Endothelial cell of umbilical vein (primary cell): ENCODE data around the gene DCPS. TPM values are rescaled to one million over a fixed set of nuclear protein-coding genes. Genes with fewer than 3 reads are reported as not detected.

Experiments used
- BruUV-seq: library from RNA; stranded (reverse); fragments of 400-500 nt; replicated peaks from 2 replicates; lab custom pipeline; 2021; lab: Mats Ljungman, UMichigan
- CTCF ChIA-PET: fragments of 300-600, 350-600 bp; sonication (Branson Sonifier 250); formaldehyde crosslinking; loops from one replicate; lab custom pipeline; 2021; ENCODE audit warnings: antibody characterized with exemption, inconsistent platforms; lab: Charles Lee
- POLR2A ChIA-PET: fragments of 300-600, 350-600 bp; sonication (Branson Sonifier 250); formaldehyde crosslinking; loops from one replicate; lab custom pipeline; 2021; ENCODE audit warnings: antibody characterized with exemption, inconsistent platforms; lab: Charles Lee
- DNase-seq: peaks from one replicate; pipeline ENCODE4 v3.0.0-alpha.2; 2011; ENCODE audit warnings: low read depth, low spot score
- FAIRE-seq: peaks from 2 replicates; lab custom pipeline; 2011; peaks lifted over from hg19 to GRCh38; lab: Jason Lieb, UNC
- H2AFZ ChIP-seq: 2 replicates; pipeline ENCODE4 v1.6.0; 2012; ENCODE audit warnings: low read depth, low read length, control low read depth, inconsistent platforms
- H3K27ac ChIP-seq: 2 replicates; pipeline ENCODE4 v1.5.1; 2011; ENCODE audit warnings: low read depth, mild to moderate bottlenecking, control low read depth, low read length, moderate library complexity; ENCODE audit not compliant: insufficient read depth
- H3K27me3 ChIP-seq, 2 experiments: 2 replicates each; pipeline versions ENCODE4 v1.6.0 to v1.6.1; 2011; ENCODE audit warnings: low read length in 2 of 2, mixed read lengths in 1 of 2; ENCODE audit not compliant: control insufficient read depth in 2 of 2, insufficient read depth in 2 of 2
- H3K36me3 ChIP-seq, 2 experiments: 2 replicates in 1 of 2; 3 replicates in 1 of 2; pipeline ENCODE4 v1.5.1; 2011; ENCODE audit warnings: low read length in 2 of 2, mild to moderate bottlenecking in 1 of 2, moderate library complexity in 1 of 2; ENCODE audit not compliant: control insufficient read depth in 2 of 2, insufficient read depth in 2 of 2; ENCODE audit errors: extremely low read depth in 1 of 2
- H3K4me1 ChIP-seq: 3 replicates; pipeline ENCODE4 v1.5.1; 2011; ENCODE audit warnings: mild to moderate bottlenecking, low read length; ENCODE audit not compliant: control insufficient read depth, insufficient read depth; ENCODE audit errors: extremely low read depth
- H3K4me2 ChIP-seq: 2 replicates; pipeline ENCODE4 v1.6.1; 2011; ENCODE audit warnings: low read length, control low read depth, mixed read lengths; ENCODE audit not compliant: insufficient read depth
- H3K4me3 ChIP-seq, 3 experiments: fragments of 200-600 bp in 1 of 3; sonication (generic), shearing (Covaris generic) in 1 of 3; replicated peaks in 1 of 3; 2 replicates each; pipeline ENCODE4 v1.5.1; 2011 to 2016; ENCODE audit warnings: control low read depth in 3 of 3, low read length in 3 of 3, mild to moderate bottlenecking in 2 of 3, inconsistent platforms in 1 of 3, low read depth in 1 of 3, moderate library complexity in 1 of 3; ENCODE audit not compliant: insufficient read depth in 1 of 3
- H3K79me2 ChIP-seq: 2 replicates; pipeline ENCODE4 v1.6.0; 2012; ENCODE audit warnings: low read length, inconsistent platforms; ENCODE audit not compliant: control insufficient read depth, insufficient read depth
- H3K9ac ChIP-seq: replicated peaks from 2 replicates; pipeline ENCODE3; 2011; ENCODE audit warnings: low read length, control low read depth; ENCODE audit not compliant: insufficient read depth; ENCODE audit errors: extremely low read depth
- H3K9me1 ChIP-seq: replicated peaks from 3 replicates; pipeline ENCODE4 v1.6.0; 2011; ENCODE audit warnings: mild to moderate bottlenecking, low read length; ENCODE audit not compliant: control insufficient read depth, insufficient read depth; ENCODE audit errors: extremely low read depth
- H3K9me3 ChIP-seq: replicated peaks from 2 replicates; pipeline ENCODE4 v1.5.1; 2012; ENCODE audit warnings: low read length, inconsistent platforms; ENCODE audit not compliant: control insufficient read depth, insufficient read depth
- H4K20me1 ChIP-seq: replicated peaks from 2 replicates; pipeline ENCODE3; 2011; ENCODE audit warnings: mild to moderate bottlenecking, low read length; ENCODE audit not compliant: control insufficient read depth, insufficient read depth; ENCODE audit errors: extremely low read depth
- EZH2 ChIP-seq: IDR thresholded peaks from 2 replicates; pipeline ENCODE4 v1.6.1; 2012; ENCODE audit warnings: borderline replicate concordance, low read depth, mild to moderate bottlenecking, moderate library complexity, low read length, inconsistent platforms; ENCODE audit not compliant: severe bottlenecking
- FOS ChIP-seq: IDR thresholded peaks from 2 replicates; pipeline ENCODE4 v1.6.1; 2011; ENCODE audit warnings: mild to moderate bottlenecking, low read length, moderate library complexity, borderline replicate concordance; ENCODE audit not compliant: insufficient read depth
- GATA2 ChIP-seq: IDR thresholded peaks from 2 replicates; pipeline ENCODE4 v1.7.0; 2011; ENCODE audit warnings: low read depth, mild to moderate bottlenecking, moderate library complexity, mixed read lengths, low read length; ENCODE audit not compliant: insufficient read length, insufficient read depth
- JUN ChIP-seq: IDR thresholded peaks from 2 replicates; pipeline ENCODE4 v1.6.1; 2011; ENCODE audit warnings: borderline replicate concordance, low read depth; ENCODE audit not compliant: insufficient read length, insufficient read depth
- MYC ChIP-seq: IDR thresholded peaks from one replicate; pipeline ENCODE4 v1.6.1; 2011; ENCODE audit warnings: mild to moderate bottlenecking, low read depth, low read length
- POLR2A ChIP-seq: IDR thresholded peaks from 2 replicates; pipeline ENCODE4 v1.6.1; 2012; ENCODE audit warnings: low read depth, mild to moderate bottlenecking, control low read depth, low read length
- POLR2AphosphoS5 ChIP-seq: IDR thresholded peaks from 2 replicates; pipeline ENCODE4 v1.6.1; 2012; ENCODE audit warnings: low read depth, mild to moderate bottlenecking, control low read depth, low read length, moderate library complexity; ENCODE audit not compliant: insufficient read depth
- dilution Hi-C: fragments of 300-500 bp; cut with MboI; formaldehyde crosslinking; loops from one replicate; pipeline ENCODE4 v1.15.0; 2019; ENCODE audit warnings: low sequenced_read_pairs; ENCODE audit not compliant: extremely low pct_ligation_motif_present
- intact Hi-C: fragments of 100-400 bp; cut with micrococcal nuclease; formaldehyde crosslinking; loops from one replicate; pipeline ENCODE4 v1.10.0; 2022
- polyA plus RNA-seq, 4 experiments: library from polyadenylated mRNA; depleted of rRNA in 3 of 4; stranded (reverse) in 3 of 4; unstranded in 1 of 4; fragments of >200 nt; gene quantifications; 2 replicates each; pipeline versions ENCODE4 v1.2.1 to v1.2.3, GENCODE V29; 2011 to 2012; ENCODE audit warnings: missing spikeins in 1 of 4
- total RNA-seq: library from RNA; stranded (reverse); gene quantifications from 2 replicates; pipeline ENCODE4 v1.2.3, GENCODE V29; 2021
- TF ChIP-seq, protein P1 (sequence below), 2 donors: IDR thresholded peaks; 1 replicate in 1 of 2; 2 replicates in 1 of 2; pipeline ENCODE4 v1.5.1; 2011; ENCODE audit warnings: low read length in 2 of 2, mild to moderate bottlenecking in 2 of 2, moderate library complexity in 2 of 2, control low read depth in 1 of 2, inconsistent platforms in 1 of 2, low read depth in 1 of 2; ENCODE audit not compliant: insufficient read depth in 1 of 2; ENCODE audit errors: extremely low read depth in 1 of 2
- TF ChIP-seq, protein P2 (sequence below): IDR thresholded peaks from 2 replicates; pipeline ENCODE4 v1.6.1; 2011; ENCODE audit not compliant: insufficient read depth, insufficient read length

The DCPS gene
- total and polyA plus RNA-seq, 2 donors (not counting 3 experiments of a cell fraction or from before 2014, with no cell fraction given), result 19.6 to 36.0 TPM

DNA sequence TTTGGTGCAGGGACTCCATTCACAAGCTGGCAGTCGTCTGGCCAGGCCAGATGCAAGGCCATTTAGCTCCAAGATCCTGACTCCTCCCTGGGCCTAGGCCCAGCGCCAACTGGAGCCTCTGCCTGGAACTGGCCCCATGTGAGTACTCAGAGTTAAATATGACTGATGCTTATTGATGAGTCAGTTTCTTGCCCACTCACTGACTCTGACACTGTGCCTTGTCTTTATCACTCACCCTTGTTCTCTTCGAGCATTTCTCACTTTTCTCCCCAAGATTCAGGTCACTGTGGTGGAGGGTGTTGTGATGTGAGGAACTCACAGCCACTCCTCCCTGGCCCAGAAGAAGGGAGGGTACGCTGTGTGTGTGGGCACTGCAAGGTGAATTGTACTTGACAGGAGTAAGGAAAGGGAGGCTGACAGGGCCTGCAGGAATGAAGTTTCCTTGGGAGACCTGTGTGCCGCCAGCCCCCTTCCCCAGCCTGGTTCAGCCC, 28.4 kb downstream of the DCPS start:
- H3K27ac ChIP-seq, result no peak overlapping the region
- no peak overlapping the region for H2AFZ ChIP-seq
- CTCF ChIA-PET, result interaction anchor here (0.9 to 1.9 kb wide), 5 partner anchors 10 to 149 kb away, joined by 4 to 7 read pairs (median 4); partner anchors contain the start of gene ST3GAL4
- no peaks in the 10 kb centered on the region for H3K36me3 ChIP-seq
- no peaks in the 10 kb centered on the region for H3K9me1 ChIP-seq
- DNase-seq (peak; percentile 21), FAIRE-seq (peak; percentile 15)
- no peaks in the 10 kb centered on the region for H3K79me2 ChIP-seq
- H3K9ac ChIP-seq, result no peak overlapping the region
- POLR2A ChIA-PET, result no interaction called here
- no peak overlapping the region for H3K4me3 ChIP-seq
- H3K4me2 ChIP-seq, result no peak overlapping the region
- H3K9me3 ChIP-seq, result no peaks in the 10 kb centered on the region
- TF ChIP-seq JUN, result no peak
- TF ChIP-seq POLR2A, result no peak
- TF ChIP-seq, protein P1, sequence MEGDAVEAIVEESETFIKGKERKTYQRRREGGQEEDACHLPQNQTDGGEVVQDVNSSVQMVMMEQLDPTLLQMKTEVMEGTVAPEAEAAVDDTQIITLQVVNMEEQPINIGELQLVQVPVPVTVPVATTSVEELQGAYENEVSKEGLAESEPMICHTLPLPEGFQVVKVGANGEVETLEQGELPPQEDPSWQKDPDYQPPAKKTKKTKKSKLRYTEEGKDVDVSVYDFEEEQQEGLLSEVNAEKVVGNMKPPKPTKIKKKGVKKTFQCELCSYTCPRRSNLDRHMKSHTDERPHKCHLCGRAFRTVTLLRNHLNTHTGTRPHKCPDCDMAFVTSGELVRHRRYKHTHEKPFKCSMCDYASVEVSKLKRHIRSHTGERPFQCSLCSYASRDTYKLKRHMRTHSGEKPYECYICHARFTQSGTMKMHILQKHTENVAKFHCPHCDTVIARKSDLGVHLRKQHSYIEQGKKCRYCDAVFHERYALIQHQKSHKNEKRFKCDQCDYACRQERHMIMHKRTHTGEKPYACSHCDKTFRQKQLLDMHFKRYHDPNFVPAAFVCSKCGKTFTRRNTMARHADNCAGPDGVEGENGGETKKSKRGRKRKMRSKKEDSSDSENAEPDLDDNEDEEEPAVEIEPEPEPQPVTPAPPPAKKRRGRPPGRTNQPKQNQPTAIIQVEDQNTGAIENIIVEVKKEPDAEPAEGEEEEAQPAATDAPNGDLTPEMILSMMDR (IDR thresholded peaks at IDR 0.05; ENCODE audit: extremely low read depth in 1 of 2, insufficient read depth in 1 of 2, low read depth in 1 of 2, low read length in 2 of 2), result no peak
- peak; percentile 63 for TF ChIP-seq FOS
- no TSS peak for BruUV-seq
- dilution Hi-C loops (no loop called here), intact Hi-C loops (no loop called here)
- peaks cover 24% of the 10 kb centered on the region for H3K4me1 ChIP-seq
- H4K20me1 ChIP-seq, result no peaks in the 10 kb centered on the region
- no peaks in the 10 kb centered on the region for H3K27me3 ChIP-seq

DNA sequence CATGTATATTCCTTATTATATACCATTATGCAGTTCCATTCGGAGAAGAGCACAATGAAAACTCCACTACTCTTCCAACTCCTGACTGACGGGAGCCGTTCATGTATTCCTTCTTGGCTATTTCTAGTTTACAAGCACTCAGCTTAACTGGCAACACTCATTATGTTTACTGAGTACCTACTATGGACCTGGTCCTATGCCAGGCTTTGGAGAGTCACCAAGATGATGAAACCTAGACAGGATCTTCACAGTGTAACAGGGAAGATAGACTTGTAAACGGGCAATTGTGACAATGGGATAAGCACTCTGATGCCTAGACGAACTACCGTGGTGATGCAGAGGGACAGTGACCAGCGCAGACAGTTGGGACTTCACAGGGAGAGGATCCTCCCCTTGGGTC, 29.3 kb downstream of the DCPS start:
- H3K27me3 ChIP-seq, result no peaks in the 10 kb centered on the region
- H3K27ac ChIP-seq, result no peak overlapping the region
- ChIA-PET POLR2A (no interaction called here), CTCF (interaction anchor here (1.4 to 3.6 kb wide), 3 partner anchors 9 to 147 kb away, joined by 4 to 14 read pairs (median 7); partner anchors contain the start of gene ST3GAL4)
- DNase-seq (no peak), FAIRE-seq (no peak)
- BruUV-seq, result no TSS peak
- intact Hi-C loops (no loop called here), dilution Hi-C loops (no loop called here)
- H3K4me1 ChIP-seq, result peaks cover 28% of the 10 kb centered on the region
- H3K9me3 ChIP-seq, result no peaks in the 10 kb centered on the region
- H3K79me2 ChIP-seq, result no peaks in the 10 kb centered on the region
- H3K4me3 ChIP-seq, result no peak overlapping the region
- no peak overlapping the region for H3K4me2 ChIP-seq
- no peak overlapping the region for H2AFZ ChIP-seq
- H3K36me3 ChIP-seq, result no peaks in the 10 kb centered on the region
- TF ChIP-seq POLR2AphosphoS5 (no peak), GATA2 (no peak), FOS (no peak), MYC (no peak), JUN (no peak), POLR2A (no peak), EZH2 (no peak)
- TF ChIP-seq, protein P2, sequence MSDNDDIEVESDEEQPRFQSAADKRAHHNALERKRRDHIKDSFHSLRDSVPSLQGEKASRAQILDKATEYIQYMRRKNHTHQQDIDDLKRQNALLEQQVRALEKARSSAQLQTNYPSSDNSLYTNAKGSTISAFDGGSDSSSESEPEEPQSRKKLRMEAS, result no peak
- TF ChIP-seq, protein P1 (IDR thresholded peaks at IDR 0.05; ENCODE audit: extremely low read depth in 1 of 2, insufficient read depth in 1 of 2, low read depth in 1 of 2, low read length in 2 of 2), result no peak
- H4K20me1 ChIP-seq, result no peaks in the 10 kb centered on the region
- no peak overlapping the region for H3K9ac ChIP-seq
- H3K9me1 ChIP-seq, result no peaks in the 10 kb centered on the region
